ENCODE measurements around the gene FBXO30. TPM values are rescaled to one million over a fixed set of nuclear protein-coding genes. Genes with fewer than 3 reads are reported as not detected.

Gene FBXO30, protein sequence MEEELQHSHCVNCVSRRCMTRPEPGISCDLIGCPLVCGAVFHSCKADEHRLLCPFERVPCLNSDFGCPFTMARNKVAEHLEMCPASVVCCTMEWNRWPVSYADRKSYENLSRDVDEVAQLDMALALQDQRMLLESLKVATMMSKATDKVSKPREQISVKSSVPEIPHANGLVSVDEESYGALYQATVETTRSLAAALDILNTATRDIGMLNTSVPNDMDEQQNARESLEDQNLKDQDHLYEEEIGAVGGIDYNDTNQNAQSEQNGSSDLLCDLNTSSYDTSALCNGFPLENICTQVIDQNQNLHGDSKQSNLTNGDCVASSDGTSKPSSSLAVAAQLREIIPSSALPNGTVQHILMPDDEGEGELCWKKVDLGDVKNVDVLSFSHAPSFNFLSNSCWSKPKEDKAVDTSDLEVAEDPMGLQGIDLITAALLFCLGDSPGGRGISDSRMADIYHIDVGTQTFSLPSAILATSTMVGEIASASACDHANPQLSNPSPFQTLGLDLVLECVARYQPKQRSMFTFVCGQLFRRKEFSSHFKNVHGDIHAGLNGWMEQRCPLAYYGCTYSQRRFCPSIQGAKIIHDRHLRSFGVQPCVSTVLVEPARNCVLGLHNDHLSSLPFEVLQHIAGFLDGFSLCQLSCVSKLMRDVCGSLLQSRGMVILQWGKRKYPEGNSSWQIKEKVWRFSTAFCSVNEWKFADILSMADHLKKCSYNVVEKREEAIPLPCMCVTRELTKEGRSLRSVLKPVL
- total RNA-seq (9.0 and 9.1 TPM in 2 replicates), polyA plus RNA-seq (2.0 and 2.8 TPM in 2 replicates)

DNA sequence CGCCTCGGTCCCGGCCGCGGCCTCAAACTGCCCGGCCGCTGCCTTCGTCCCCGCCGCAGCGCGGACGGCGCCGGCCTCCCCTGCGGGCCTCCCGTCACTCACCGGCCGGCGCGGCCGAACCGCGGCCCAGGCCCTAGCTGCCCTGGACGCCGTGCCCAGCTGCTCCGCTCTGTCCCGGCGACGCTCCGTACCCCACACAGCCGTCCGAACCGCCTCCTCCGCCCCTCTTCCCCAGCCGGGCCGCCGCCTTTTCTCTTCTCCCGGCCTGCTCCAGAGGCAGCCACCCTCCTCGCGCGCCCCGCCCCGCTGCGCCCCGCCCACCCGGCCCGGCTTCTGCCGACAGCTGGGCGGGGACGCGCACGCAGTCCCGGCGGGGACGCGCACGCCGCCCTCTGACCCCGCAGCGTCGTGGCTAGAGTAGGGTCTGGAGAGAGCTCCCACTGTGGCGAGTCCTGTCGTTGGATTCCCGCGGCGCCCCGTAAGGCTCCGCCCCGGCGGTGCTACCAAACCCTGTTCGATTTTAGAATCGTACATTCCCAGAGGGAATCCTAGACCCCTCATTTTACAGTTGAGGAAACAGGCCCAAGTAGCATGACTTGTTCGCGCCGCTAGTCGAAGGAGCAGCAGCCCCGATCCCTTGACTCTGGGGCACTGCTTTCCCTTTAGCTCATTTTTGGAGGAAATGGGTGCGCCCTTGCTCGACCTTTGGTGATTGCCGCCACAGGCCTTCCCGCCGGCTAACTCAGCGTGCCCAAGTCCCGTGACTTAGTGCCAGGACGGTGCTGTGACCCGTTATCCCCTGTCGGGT is at the start of gene FBXO30:
FBXO30 (minus strand) TSS at position 295 of the 808 bp plus-strand sequence. CDS start 8,390 bp downstream, outside the sequence.
- DNase-seq (ENCODE audit: low spot score): peak; percentile 94
- TF ChIP-seq EZH2 (IDR thresholded peaks at IDR 0.05; ENCODE audit: borderline replicate concordance): no peak
- TF ChIP-seq EZH2phosphoT487 (IDR thresholded peaks at IDR 0.05; ENCODE audit: low read depth, severe bottlenecking, unreplicated experiment): no peak
- TF ChIP-seq, protein P1, sequence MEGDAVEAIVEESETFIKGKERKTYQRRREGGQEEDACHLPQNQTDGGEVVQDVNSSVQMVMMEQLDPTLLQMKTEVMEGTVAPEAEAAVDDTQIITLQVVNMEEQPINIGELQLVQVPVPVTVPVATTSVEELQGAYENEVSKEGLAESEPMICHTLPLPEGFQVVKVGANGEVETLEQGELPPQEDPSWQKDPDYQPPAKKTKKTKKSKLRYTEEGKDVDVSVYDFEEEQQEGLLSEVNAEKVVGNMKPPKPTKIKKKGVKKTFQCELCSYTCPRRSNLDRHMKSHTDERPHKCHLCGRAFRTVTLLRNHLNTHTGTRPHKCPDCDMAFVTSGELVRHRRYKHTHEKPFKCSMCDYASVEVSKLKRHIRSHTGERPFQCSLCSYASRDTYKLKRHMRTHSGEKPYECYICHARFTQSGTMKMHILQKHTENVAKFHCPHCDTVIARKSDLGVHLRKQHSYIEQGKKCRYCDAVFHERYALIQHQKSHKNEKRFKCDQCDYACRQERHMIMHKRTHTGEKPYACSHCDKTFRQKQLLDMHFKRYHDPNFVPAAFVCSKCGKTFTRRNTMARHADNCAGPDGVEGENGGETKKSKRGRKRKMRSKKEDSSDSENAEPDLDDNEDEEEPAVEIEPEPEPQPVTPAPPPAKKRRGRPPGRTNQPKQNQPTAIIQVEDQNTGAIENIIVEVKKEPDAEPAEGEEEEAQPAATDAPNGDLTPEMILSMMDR (IDR thresholded peaks at IDR 0.05; ENCODE audit: poor library complexity): no peak
- Histone ChIP-seq H3K4me3 (peak within 1 kb of the TSS; percentile 73), H3K27me3 (no peaks in the 10 kb centered on the region), H3K4me1 (ENCODE audit: insufficient read depth) (peaks cover 32% of the 10 kb centered on the region), H2AFZ (peak within 1 kb of the TSS; percentile 84), H3K79me2 (peaks cover 48% of the 10 kb centered on the region), H3K9me3 (ENCODE audit: low read depth) (no peaks in the 10 kb centered on the region), H4K20me1 (ENCODE audit: insufficient read depth, poor library complexity, severe bottlenecking) (peaks cover 25% of the 10 kb centered on the region), H3K9me2 (replicated peaks; ENCODE audit: insufficient read depth) (no peaks in the 10 kb centered on the region), H3K27ac (peak within 1 kb of the TSS; percentile 95), H3K36me3 (replicated peaks; ENCODE audit: insufficient read depth, low read depth) (no peaks in the 10 kb centered on the region), H3K4me2 (peak within 1 kb of the TSS; percentile 76)
- 1% methylated on average over 46 of the region's 88 CpGs for WGBS (ENCODE audit: low lambda C conversion rate, missing lambda C conversion rate)

DNA sequence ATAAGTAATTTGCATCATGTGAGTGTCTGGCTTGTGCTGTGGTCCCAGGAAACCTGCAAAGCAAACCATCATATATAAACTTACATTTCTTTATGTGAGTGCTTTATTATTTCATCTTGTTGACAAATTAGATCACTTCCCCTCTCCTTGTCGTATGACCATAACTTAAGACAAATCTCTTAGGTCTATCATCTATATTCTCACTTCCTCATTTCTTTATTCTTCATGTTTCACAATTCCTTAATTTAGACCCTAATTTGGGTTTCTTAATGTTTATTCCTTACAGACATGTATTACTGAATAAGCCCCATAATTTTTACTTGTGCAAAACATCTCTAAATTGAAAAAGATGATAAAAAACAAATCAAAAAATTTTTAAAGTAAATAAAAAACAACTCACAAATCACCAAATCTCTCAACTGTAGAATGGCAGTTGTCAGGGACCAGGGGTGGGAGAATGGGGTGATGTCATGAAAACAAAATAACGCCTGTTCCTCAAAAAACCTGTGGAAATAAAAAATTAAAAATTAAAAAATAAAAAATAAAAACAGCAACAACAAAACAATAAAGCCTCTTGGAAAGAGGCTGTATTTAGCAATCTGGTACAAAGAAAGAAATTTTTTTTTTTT is 49.5 kb upstream of the FBXO30 start:
- no peaks in the 10 kb centered on the region for H3K27me3 ChIP-seq
- H3K9me2 ChIP-seq (replicated peaks; ENCODE audit: insufficient read depth): no peaks in the 10 kb centered on the region
- WGBS (ENCODE audit: low lambda C conversion rate, missing lambda C conversion rate): 89% methylated on average over 2 of the region's 2 CpGs
- TF ChIP-seq, protein P1 (IDR thresholded peaks at IDR 0.05; ENCODE audit: poor library complexity): no peak
- TF ChIP-seq EZH2phosphoT487 (IDR thresholded peaks at IDR 0.05; ENCODE audit: low read depth, severe bottlenecking, unreplicated experiment) (no peak), EZH2 (IDR thresholded peaks at IDR 0.05; ENCODE audit: borderline replicate concordance) (no peak)
- no peaks in the 10 kb centered on the region for H4K20me1 ChIP-seq (ENCODE audit: insufficient read depth, poor library complexity, severe bottlenecking)
- no peak overlapping the region for H2AFZ ChIP-seq
- H3K4me1 ChIP-seq (ENCODE audit: insufficient read depth): no peaks in the 10 kb centered on the region
- no peaks in the 10 kb centered on the region for H3K36me3 ChIP-seq (replicated peaks; ENCODE audit: insufficient read depth, low read depth)
- H3K9me3 ChIP-seq (ENCODE audit: low read depth): peaks cover 10% of the 10 kb centered on the region
- DNase-seq (ENCODE audit: low spot score): no peak
- H3K79me2 ChIP-seq: no peaks in the 10 kb centered on the region
- no peak overlapping the region for H3K4me2 ChIP-seq
- H3K4me3 ChIP-seq: no peak overlapping the region
- H3K27ac ChIP-seq: no peak overlapping the region

DNA sequence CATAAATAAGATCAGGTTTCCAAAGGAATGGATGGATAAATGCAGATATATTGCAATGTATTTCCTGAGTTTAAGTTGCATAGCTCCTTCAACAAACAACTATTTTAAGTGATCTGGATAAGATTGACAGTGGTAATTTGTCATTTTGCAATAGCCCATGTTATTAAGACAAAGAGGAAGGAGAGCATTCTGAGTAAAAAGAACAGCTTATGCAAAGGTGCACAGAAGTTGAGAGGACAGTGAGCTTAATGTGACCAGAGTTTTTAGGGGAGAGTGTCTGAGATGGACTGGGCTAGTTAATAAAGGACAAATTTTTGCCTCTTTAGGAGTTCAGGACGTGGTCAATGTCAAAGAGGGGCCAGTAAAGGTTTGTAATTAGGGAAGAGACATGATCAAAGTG is 48.8 kb upstream of the FBXO30 start:
- Histone ChIP-seq H3K4me3 (no peak overlapping the region), H3K4me2 (no peak overlapping the region), H3K79me2 (no peaks in the 10 kb centered on the region), H3K9me3 (ENCODE audit: low read depth) (peaks cover 10% of the 10 kb centered on the region), H3K9me2 (replicated peaks; ENCODE audit: insufficient read depth) (no peaks in the 10 kb centered on the region), H3K36me3 (replicated peaks; ENCODE audit: insufficient read depth, low read depth) (no peaks in the 10 kb centered on the region), H2AFZ (no peak overlapping the region), H3K4me1 (ENCODE audit: insufficient read depth) (no peaks in the 10 kb centered on the region), H3K27me3 (no peaks in the 10 kb centered on the region), H4K20me1 (ENCODE audit: insufficient read depth, poor library complexity, severe bottlenecking) (no peaks in the 10 kb centered on the region), H3K27ac (no peak overlapping the region)
- 48% methylated on average over 1 of the region's 1 CpG for WGBS (ENCODE audit: low lambda C conversion rate, missing lambda C conversion rate)
- DNase-seq (ENCODE audit: low spot score): no peak
- TF ChIP-seq EZH2 (IDR thresholded peaks at IDR 0.05; ENCODE audit: borderline replicate concordance) (no peak), EZH2phosphoT487 (IDR thresholded peaks at IDR 0.05; ENCODE audit: low read depth, severe bottlenecking, unreplicated experiment) (no peak)
- TF ChIP-seq, protein P1 (IDR thresholded peaks at IDR 0.05; ENCODE audit: poor library complexity): no peak
